SKM-1 (cell line): ENCODE results near the gene KRT79.

Experiments
- DNase-seq: peaks from one replicate; lab custom pipeline; 2025; ENCODE audit not compliant: unreplicated experiment; lab: John Stamatoyannopoulos, UW

The KRT79 gene

GRCh38 chr12:52792185-52793029 is 41.7 kb downstream of the KRT79 start:
- DNase-seq = no peak

- no peak for DNase-seq
Measured at GRCh38 chr12:52791271-52792184, 42.6 kb downstream of the KRT79 start.

- DNase-seq = no peak
Measured at GRCh38 chr12:52790427-52791270, 43.5 kb downstream of the KRT79 start.

GRCh38 chr12:52789637-52790426 is 44.3 kb downstream of the KRT79 start:
- DNase-seq = no peak

GRCh38 chr12:52788876-52789636 is 45.1 kb downstream of the KRT79 start:
- no peak for DNase-seq

GRCh38 chr12:52788192-52788875 is 45.8 kb downstream of the KRT79 start:
- DNase-seq = no peak

- DNase-seq = no peak
Measured at GRCh38 chr12:52787324-52788191, 46.6 kb downstream of the KRT79 start.

GRCh38 chr12:52784909-52785308 is 49.2 kb downstream of the KRT79 start:
- DNase-seq = no peak

GRCh38 chr12:52783563-52784316 is 50.4 kb downstream of the KRT79 start:
- no peak for DNase-seq

- DNase-seq = no peak
Measured at GRCh38 chr12:52782502-52782901, 51.6 kb downstream of the KRT79 start.

- no peak for DNase-seq
Measured at GRCh38 chr12:52781399-52782082, 52.6 kb downstream of the KRT79 start.

GRCh38 chr12:52779914-52780313 is 54.2 kb downstream of the KRT79 start:
- DNase-seq = no peak

GRCh38 chr12:52778833-52779232 is 55.3 kb downstream of the KRT79 start:
- no peak for DNase-seq

GRCh38 chr12:52777566-52777965 is 56.5 kb downstream of the KRT79 start:
- no peak for DNase-seq

- DNase-seq = no peak
Measured at GRCh38 chr12:52776913-52777395, 57.2 kb downstream of the KRT79 start, which contains the start of gene KRT76. KRT76 (minus strand) TSS chr12:52777345; CDS start chr12:52777291, 54 bp downstream.

GRCh38 chr12:52776435-52776834 is 57.7 kb downstream of the KRT79 start:
- DNase-seq = no peak
